GM15510 (cell line): ENCODE data around the gene SHFL.

Experiments
- POLR2A ChIP-seq: IDR thresholded peaks from 3 replicates; pipeline ENCODE4 v1.6.1; 2011; ENCODE audit warnings: borderline replicate concordance; ENCODE audit not compliant: insufficient read length; ENCODE audit errors: extremely low read depth

The SHFL gene

GRCh38 chr19:10124429-10124828 is 38.3 kb downstream of the SHFL start:
- TF ChIP-seq POLR2A: no peak

GRCh38 chr19:10126213-10126639 is 40.1 kb downstream of the SHFL start:
- no peak for TF ChIP-seq POLR2A

- no peak for TF ChIP-seq POLR2A
Measured at GRCh38 chr19:10132905-10133304, 46.8 kb downstream of the SHFL start.

GRCh38 chr19:10133596-10133995 is 47.5 kb downstream of the SHFL start:
- no peak for TF ChIP-seq POLR2A

- no peak for TF ChIP-seq POLR2A
Measured at GRCh38 chr19:10134040-10134439, 47.9 kb downstream of the SHFL start.

GRCh38 chr19:10135551-10136334 is 49.6 kb downstream of the SHFL start:
- TF ChIP-seq POLR2A: no peak

- no peak for TF ChIP-seq POLR2A
Measured at GRCh38 chr19:10136936-10137335, 50.8 kb downstream of the SHFL start.

GRCh38 chr19:10137751-10138682 is 51.9 kb downstream of the SHFL start:
- TF ChIP-seq POLR2A: no peak

GRCh38 chr19:10138879-10139795 is 53.0 kb downstream of the SHFL start:
- TF ChIP-seq POLR2A: peak; percentile 20

GRCh38 chr19:10139952-10140351 is 53.8 kb downstream of the SHFL start:
- no peak for TF ChIP-seq POLR2A

GRCh38 chr19:10141479-10141878 is 55.4 kb downstream of the SHFL start:
- TF ChIP-seq POLR2A: no peak

GRCh38 chr19:10141973-10142372 is 55.9 kb downstream of the SHFL start:
- no peak for TF ChIP-seq POLR2A
